NCI-H128 (cell line): ENCODE data around the gene MCC.

ENCODE experiments used
- DNase-seq: peaks from one replicate; lab custom pipeline; 2025; ENCODE audit not compliant: unreplicated experiment; lab: John Stamatoyannopoulos, UW

Gene MCC

DNA sequence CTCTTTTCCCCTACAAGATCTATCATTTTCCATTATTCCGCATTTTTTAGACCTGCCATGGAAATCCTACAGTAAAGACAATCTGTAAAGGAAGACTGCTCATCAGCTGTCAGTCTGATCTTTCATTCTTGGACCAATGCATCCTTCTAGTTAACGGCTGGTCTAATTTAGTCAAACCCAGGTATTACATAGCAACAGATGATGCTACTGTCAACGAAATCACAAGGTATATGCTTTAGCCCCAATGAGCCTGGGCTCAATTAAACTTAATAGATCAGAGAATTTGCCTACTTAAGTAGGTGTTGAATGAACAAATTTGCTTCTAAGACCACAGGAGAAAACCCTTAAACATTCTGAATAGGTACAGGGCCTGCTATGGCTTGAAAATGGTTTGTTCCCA is 260.5 kb downstream of the MCC start:
- DNase-seq, result no peak

DNA sequence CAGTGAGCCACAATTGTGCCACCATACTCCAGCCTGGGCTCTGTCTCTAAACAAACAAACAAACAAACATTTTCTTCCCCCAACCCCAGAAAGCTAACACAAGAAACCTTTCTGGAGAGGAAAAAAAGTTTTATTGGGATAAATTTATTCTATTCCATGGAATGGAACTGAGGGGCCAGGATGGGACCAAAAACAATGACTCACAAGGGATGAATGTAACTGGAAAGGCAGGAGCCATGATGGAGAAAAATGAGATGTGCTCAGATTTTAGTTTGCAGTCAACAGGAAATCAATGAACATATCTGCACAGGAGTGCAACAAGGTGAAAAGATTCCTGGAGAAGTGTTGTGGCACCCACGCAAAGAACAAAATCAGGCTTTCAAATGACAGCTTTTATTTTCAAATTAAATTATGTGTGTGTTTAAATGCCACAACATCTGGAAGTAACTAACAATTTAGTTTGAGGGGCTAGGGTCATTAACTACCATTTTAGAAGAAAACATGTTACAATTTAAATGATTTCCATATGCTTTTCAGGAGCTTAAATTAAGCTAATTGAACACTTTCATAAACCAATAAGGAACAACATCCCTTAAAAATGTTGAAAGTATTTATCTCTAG is 262.0 kb downstream of the MCC start:
- no peak for DNase-seq

DNA sequence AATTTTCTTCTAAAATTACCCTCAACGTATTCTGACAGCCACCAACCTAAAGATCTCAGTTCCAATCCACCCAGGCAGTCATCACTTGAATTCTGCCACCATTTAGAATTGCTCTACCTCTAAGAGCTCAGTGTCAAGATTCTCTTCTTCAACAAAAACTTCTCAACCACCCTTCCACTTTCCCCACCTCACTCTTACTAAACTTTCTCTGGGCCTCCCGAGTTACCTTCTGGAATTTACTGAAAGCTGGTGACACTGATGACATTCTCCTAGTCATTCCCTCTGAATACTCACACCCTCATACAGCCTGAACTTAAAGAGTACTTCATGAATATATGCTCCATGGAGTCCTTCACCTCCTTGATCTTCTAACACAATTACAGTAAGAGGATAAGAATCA is 263.0 kb downstream of the MCC start:
- DNase-seq, result no peak

DNA sequence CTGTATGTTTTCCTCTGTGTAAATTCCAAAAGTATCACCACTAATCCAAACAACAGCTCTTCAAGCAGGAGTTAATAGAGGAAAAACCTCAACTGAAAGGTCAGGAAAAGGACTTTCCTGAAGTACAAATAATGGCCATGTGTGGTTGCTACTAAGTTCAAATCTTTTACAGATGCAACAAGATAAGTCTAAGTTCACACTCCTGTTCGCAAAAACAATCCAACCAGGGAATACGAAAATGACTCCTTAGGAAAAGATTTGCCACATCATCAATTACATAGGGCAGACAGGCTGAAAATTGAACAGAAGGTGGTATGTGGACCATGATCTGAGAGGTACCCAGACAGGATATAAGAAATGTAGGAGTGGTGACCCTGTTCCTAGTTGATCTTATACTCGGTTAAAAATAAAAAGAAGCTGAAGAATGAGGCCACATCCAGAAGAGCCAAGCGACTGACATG is 263.6 kb downstream of the MCC start:
- no peak for DNase-seq

DNA sequence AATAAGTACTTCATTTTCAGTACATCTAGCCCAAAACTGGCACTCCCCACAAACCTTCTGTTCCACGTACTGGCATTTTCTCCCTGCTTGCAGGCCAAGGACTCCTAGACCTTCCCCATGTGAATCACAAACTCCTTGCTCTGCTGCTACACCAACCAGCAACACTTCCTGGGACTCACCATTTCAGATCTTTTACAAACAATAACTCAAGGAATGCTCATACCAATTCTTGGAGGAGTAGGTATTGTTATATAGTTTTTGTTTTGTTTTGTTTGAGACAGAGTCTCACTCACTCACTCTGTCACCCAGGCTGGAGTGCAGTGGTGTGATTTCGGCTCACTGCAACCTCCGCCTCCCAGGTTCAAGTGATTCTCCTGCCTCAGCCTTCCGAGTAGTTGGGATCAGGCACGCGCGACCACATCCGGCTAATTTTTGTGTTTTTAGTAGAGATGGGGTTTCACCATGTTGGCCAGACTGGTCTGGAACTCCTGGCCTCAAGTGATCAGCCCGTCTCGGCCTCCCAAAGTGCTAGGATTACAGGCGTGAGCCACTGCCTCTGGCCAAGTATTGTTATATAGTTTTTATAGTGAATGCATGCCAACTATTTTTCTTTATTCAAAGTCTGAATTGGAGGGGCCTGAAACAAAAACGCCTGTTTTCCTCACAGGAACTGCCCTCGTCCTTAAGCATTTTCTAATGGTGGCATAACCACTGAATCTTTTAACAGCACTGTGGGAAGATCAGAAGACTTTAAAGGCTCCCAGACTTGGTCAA is 264.2 kb downstream of the MCC start:
- DNase-seq, result no peak

DNA sequence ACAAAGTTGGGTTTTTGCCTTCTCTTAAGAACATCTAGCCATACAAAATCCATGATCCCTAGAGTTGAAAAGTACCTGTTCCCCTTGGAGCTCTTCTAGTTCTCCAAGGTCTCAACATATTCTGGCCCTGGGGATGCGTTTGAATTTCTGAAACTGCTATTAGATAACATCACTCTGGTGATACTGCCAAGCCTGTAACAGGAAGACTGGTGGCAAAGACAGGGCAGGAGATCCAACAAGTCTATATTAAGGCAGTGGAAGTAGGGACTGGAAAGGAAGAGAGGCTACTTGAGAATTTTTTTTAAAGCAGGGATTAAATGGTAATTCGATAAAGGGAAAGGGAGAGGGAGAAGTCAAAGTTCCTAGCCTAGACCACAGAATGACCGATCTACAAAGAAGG is 264.9 kb downstream of the MCC start:
- no peak for DNase-seq

DNA sequence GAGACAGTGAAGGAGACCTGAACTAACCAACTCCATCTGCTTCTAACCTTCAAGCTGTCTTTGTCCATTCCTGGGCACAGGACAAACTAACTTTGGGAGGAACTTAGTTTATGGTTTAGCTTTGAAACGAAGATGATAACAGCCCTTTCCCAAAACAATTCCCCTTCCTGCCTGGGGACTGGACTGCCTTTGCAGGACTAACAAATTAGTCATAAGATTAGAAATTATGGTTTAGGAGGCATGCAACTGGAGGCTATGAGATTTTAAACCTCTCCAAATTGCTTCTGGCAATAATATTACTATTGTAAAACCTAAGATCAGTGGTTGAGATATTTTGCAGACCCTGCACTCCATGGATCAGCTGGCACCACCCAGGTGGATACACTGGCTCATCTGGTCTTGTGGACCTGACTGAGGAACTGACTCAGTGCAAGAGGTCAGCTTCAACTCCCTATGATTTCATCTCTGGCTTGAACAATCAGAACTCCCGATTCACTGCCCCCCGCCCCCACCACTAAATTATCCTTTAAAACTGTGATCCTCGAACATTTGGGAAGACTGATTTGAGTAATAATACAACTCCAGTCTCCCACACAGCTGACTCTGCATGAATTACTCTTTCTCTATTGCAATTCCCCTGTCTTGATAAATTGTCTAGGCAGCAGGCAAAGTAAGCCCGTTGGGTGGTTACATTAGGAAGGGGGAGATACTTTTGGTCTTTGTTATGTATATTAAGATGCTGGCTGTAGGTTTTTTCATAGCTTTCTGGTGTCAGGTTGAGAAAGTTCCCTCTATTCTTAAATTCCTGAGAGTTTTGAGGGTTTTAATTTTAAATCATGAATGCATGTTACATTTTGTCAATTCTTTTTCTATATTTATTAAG is 266.7 kb downstream of the MCC start:
- DNase-seq, result no peak

DNA sequence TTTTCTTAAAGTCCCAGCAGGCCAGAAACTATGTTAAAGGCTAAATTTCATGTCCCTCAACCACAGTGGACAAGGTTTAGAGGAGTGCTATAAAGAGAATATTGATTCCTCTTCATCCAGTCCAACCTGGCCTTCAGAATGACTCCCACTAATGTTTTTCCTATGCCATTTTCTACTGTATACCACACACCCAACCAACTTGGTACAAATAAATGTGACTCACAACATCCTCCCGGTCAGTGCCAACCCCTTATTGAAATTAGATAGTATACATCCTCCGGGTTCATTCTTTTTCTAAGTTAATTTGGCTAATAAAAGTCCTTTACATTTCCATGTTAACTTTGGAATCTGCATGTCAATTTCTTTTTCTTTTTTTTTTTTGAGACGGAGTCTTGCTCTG is 268.6 kb downstream of the MCC start:
- no peak for DNase-seq

DNA sequence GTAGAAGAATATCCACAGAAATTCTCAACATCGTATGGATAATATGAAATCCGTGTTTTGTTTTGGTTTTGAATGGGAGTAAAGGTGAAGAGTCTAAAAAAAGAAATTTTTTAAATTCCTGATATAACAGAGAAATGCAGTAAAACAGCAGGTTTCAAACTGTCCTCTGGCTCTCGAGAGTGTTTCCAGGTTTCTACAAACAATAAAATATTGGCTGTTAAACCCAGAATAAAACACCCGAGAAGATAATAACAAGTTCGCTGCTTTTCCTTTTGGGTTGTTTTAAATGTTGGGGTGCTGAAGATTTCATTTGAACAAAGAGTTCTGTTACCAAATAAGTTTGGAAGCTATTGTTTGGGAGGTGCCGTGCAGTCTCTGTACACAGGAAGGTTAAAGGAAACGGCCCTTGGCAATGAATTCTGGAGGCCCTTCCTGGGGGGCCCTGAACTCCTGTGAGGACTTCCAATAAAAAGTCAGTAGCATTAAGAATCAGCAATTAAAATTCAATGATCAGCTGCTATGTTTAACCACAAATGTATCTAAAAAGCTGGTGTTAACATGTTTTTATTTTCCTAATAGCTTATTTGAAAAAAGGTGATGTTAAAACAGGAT is 269.2 kb downstream of the MCC start:
- no peak for DNase-seq

DNA sequence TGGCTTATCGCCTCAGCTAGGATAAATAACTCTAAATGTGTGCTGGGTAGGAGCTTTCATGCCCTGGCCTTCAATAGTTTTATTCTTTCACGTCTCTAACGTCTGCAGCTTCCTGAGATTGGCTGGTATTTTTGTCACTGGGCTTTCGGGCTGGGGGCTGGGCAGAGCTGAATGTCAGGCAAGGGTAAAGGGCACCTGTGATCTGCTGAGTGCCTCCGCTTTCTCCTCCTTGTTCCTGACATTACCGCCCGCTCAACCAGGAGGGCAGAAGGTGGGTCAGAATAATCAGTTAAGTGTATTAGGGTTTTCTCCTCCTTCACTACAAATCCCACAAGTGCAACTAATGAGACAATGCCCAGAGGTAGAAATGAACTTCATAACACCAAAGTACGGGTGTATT is 270.1 kb downstream of the MCC start:
- DNase-seq, result no peak

DNA sequence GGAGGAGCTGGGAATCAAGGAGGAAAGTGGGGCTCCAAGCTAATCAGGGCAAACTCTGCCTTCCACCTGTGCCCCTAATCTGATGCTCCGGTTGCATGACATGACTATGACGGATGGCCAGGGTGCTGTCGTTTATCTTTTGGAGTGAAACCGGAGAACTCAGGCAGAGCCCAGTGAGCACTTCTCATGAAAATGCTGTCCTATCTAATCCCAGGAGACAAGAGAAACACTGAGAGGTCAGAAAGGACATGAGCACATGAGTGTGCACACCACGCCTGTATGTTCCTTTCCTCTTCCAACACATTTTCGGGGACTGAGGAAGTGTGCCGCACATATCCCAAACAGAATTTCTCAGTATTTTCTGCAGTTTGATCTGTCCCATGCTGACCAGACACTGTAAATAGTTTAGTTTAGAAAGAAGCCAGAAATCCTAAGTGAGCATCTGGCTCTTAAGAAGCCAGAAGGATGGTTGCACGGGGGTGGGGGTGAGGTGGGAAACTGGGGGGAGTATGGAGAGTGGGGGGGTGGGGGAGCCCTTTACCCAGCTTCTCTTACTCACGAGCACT is 270.6 kb downstream of the MCC start:
- no peak for DNase-seq

DNA sequence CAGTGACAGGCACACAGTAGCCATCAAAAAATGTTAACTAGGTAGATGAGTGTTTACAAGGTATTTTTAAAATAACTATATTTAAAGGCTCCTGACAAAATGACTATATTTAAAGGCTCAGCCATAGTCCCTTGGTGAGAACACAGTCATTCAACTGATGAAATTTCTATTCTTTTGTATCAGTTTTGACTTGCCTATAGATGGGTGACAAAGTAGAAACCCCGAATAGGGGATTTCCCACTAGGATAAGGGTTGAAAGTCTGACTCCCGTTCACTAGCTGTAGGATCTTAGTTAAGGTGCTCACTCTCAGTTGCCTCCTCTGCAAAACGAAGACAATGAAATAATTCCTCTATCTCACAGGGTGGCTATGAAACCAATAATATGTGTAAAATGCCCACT is 271.7 kb downstream of the MCC start:
- DNase-seq, result no peak

DNA sequence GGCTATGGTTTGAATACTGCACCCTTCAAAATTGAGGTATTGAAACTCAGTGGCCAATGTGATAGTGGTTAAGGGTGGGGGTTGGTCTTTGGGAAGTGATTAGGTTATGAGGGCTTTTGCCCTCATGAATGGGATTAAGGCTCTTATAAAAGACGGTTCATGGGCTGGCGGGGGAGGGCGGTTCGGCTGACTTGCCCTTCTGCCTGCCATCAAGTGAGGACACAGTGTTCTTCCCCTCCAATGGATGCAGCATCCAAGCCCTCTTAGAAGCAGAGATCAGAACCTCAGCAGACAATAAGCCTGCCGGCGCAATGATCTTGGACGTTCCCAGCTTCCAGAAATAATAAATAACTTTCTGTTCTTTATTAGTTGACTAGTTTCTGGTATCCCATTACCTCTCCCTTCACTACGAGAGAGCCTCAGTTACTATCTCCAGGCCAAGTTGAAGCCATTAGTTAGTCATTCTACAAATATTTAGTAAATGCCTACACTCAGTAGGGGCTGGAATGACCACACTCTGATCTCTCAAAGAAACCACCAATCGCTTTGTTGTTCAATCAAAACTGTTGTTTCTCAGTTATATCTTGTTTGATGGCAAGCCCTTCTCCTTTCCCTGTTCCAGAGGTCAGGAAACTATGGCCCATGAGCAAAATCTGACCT is 272.7 kb downstream of the MCC start:
- DNase-seq, result no peak

DNA sequence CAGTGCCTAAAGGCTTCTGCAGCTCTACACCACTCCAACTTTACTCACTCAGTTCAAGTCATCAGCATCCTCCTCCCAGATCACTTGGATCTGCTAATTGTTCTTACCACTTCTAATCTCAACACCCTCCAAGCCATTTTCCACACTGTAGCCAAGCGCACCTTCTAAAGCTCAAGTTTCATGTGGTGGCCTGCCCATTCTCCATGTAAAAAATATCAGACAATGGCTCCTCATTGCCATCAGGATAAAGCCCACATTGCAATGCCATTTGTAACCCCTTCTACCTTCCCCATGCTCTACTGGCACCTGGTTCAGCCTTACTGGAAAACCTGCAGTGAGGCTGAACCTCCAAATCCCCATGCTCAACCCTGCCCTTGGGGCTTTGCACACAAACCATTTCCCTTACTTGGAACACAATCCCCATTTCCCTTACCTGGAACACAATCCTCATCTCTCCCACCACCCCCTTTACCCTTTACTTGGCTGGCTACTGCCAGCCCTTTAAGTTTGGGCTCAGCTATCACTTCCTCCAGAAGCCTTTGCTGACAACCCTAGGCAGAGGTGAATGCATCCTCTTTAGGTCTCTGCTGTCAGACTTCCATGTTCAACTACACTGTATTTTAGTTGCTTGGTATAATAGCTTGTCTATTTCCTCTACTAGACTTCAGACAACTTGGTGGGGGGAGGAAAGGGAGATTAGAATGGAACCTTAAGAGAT is 273.5 kb downstream of the MCC start:
- DNase-seq, result no peak

DNA sequence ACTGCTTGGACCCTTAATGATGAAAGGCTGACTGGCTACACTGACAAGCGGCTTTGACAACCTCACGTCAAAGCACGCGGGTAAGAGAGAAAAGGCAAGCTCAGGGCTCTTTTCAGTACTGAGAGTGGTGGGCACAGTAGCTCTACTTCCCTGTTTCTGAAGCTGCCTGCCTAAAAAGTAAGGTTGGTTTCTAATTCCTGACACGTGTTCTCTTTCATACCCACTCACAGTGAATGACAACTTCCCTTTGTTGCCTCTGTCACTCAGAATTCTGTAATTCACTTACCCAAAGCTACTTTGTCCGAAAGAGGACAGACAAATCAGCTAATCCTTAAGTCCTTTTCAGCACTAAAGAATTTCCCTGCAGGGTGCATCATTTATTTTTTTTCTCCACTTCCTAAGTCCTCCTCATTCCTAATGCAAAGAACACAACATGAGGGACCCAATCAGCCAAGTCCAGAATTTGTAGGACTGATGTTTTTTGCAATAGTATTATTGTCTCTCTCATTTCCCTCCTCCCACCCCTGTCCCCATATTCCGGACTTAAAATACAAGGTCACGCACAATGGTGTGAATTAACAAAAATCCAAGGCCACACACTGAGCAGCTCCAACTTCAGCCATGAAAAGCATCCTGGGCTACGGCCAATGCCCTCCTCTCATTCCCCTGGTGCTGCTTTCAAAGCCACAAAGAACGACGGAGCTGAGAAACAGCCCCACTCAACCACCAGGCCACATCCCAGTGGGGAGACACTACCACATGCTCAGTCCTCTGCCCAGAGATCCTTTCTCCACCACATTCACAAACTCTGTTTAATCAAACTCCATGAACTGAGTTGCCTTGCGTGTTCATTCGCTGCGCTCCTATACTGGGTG is 274.5 kb downstream of the MCC start:
- DNase-seq, result no peak

DNA sequence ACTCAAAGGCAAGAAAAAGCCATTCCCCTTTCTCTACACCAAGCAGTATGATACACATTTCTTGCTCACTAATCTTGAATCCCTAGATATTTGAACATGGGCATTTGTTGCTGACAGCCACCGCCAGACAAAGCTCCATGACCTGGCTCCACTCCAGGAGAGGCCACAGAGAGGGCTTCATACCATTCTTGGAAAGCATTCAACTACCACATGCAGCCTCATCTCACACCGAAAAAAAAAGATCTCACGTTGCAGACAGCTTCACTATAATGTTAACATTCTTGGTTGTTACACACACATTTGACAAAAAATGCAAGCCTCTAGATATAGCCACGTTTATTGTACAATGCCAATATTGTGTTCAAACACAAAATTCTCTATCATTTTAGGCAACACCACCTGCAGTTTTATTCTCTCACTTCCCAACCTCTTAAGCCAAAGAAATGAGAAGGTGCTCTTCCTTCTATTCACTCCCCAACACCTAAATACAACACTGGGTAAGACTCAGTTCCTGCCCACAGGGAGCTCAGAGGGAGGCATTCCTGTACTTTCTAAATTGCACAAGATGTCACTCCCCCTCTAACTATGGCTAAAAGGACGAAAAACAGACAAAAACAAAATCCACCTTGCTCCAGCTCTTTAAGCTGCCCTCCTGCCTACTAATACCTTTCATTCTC is 275.9 kb downstream of the MCC start:
- DNase-seq, result no peak

DNA sequence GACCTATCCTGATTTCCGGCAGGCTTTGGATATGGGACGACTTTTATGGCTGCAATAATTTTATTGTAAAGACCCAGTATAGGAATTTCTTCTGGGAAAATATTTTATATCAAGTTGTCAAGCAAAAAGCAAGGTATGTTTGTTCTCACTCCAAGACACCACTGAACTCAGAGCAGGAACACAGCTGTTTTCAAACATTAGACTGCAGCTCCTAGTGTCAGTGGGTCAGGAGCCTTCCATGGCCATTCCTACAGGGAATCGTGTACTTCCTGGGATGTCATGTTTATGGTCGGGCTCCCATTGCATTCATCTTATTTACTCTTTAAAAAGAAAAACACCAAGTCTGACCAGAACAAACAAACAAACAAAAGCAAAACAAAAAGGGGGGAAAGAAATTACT is 278.8 kb downstream of the MCC start:
- DNase-seq, result no peak

DNA sequence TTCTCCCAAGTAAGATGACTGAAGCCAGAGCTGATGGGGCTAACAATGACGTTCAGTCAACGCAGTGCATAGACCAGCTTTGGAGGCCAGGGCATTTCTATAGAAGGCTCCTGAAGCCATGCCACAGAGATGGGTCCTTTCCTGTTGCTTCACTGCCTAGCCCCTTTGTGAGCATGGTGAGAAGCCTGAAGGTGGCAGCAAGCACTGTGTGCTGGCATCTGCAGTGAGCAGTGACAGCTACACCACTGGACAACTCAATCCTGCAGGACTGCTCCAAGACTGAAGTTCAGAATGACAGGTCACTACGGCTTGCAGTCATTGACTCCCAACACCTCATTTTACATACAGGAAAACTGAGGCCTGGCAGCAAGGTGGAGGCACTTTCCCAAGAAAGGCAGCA is 282.4 kb downstream of the MCC start:
- no peak for DNase-seq
